GM21367 (cell line): ENCODE data around the gene PPFIA1.

Experiments used
- ATAC-seq: cut with Tn5 transposase; IDR thresholded peaks from one replicate; pipeline ENCODE4 v1.9.1; 2021; ENCODE audit not compliant: unreplicated experiment

The PPFIA1 gene

DNA sequence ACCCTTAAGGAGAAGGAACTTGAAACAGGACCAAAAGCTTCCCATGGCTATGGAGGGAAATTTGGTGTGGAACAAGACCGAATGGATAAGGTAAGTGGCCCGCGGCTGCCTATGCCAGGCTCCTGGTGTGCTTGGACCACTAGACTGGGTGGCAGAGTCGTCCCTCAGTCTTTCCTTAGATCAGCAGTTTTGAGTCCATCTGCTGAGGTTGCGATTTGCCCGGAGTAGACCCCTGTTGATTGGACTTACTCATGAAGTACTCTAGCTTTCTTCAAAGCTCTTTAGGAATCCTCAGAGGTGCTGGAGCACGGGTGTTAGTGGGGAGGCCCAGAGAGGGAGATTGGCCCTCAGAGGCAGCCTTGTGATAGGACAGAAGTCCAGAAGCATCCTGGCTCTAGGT, 139.4 kb downstream of the PPFIA1 start:
- ATAC-seq: no peak

DNA sequence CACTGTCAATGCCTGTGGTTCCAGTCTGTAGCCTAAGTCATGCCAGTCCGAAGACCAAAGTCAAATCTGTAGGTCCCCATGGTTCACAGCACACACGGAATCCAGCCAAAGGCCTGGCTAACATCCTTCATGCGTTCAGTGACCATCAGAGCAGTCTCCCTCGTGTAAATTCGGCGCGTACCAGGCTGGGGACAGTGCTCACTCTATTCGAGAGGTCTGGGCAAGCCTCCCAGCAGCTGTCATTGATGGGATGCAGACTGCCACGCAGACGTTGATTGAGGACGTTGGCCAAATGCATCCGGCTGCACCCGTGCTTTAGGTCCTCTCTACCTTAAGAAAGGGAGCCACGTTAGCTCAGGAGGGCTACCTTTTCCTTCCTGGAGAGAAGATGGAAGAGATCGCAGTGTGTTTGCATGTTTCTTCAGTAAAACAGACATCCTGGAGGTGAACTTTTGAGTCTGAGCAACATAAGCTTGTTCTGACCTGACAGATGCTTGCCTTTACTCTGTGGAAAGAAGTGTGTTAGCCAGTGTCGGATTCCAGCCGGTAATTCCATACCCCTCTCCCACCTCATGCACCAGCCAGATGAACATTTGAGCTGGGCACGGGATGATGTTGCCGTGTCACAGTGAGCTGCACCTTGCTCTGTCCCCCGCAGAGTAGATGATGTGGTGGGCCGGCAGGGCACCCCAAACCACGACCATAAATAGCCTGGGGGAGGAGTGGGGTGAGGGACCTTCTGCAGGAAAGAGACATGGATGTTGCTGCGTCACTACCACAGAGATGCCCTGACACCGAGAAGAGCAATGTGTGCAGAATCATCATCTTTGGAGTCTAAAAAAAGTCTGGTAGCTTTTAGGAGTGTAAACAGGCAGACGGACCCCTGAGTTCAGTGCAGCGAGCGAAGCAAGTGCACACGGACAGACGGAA, 140.1 kb downstream of the PPFIA1 start:
- ATAC-seq: no peak

DNA sequence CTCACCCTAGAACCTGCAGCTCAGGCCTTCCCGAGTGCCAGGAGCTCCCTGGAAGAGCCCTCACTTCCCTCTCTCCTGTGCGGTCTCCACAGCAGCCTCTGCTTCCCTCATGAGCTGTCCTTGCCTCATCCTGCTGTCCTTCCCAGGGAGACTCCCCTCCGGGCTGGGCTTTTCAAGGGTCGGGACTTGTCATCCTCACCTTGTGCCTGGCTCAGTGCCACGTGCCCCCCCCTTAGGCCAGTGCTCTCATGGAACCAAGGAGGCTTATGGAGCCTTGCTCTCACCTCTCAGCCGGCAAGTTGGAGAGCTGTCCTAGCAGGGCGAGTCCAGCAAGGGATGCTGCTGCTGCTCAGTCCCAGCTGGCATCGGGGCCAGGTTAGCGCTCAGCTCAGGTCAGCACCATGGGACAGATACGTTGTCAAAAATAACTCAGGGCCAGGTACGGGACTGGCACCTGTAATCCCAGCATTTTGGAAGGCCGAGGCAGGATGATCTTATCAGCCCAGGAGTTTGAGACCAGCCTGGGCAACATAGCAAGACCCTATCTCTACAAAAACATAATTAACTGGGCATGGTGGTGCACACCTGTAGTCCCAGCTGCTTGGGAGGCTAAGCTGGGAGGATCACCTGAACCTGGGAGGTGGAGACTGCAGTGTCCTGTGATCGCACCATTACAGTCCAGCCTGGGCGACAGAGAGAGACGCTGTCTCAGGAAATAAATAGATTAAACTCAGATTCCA, 141.4 kb downstream of the PPFIA1 start:
- ATAC-seq: no peak

DNA sequence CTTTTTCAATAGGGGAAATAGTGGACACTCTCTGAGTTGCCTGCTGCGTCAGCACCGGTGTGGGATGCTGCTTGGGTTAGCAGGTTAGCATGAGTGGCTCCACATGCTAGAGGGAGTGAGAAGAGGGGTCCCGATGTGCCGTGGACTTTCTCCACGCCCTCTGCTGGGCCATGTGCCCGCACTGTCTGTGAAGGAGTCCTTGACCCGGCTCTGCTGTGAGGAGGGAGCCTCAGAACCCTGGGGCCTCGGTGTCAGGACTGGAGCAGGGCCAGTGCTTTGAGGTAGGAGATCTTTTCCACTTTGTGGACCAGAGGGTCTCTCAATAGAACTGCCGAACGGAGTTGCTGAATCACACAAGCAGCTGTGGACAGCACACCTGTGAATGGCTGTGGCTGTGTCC, 142.7 kb downstream of the PPFIA1 start:
- no peak for ATAC-seq

DNA sequence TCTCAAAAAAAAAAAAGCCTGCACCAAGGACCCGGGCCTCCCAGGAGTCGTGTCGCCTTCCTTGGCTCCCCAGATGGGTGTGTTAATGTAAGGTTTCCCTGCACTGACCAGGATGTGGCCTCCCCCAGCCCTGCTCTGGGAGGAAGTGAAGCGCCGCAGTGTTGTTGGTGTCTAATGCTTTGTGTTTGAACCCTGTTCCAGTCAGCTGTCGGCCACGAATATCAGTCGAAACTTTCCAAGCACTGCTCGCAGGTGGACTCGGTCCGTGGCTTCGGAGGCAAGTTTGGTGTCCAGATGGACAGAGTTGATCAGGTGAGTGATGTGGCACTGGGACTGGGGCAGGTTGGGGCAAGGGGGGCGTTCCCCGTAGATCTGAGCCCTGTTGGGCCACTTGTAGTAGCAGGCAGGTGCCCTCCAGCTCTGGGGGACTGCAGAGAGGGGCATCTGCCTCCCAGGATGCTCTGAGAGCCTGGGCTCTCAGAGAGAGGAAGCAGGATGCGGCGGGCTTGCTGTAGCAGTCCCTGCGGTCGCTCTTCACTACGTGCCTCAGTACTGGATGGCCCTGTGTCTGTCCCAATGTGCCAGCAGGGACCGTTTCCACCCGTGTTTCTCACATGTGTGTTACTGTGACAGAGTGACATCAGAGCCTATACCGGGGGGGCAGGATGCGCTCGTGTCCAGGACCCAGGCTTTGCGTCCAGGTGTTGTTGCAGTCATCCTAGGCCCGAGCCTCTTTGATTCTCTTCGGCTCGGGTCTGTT, 144.0 kb downstream of the PPFIA1 start:
- ATAC-seq: no peak

DNA sequence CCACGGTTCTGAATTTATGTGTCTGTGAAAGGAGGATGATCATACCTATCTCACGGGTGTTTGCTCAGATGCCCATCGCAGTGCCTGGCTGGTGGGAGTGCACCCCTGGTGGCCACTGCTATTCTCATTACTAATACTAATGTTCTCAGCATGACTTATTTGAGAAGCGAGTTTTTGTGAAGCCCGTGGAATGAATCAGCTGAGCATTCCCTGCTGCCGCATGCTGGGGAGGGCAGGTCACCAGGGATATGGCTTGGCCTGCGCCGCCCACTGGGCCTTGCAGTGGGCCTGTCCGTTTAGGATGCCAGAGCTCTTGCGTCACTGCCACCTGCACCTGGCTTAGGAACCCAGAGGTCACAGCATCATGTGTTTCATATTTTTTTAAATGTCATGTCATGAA, 144.7 kb downstream of the PPFIA1 start:
- ATAC-seq: no peak

DNA sequence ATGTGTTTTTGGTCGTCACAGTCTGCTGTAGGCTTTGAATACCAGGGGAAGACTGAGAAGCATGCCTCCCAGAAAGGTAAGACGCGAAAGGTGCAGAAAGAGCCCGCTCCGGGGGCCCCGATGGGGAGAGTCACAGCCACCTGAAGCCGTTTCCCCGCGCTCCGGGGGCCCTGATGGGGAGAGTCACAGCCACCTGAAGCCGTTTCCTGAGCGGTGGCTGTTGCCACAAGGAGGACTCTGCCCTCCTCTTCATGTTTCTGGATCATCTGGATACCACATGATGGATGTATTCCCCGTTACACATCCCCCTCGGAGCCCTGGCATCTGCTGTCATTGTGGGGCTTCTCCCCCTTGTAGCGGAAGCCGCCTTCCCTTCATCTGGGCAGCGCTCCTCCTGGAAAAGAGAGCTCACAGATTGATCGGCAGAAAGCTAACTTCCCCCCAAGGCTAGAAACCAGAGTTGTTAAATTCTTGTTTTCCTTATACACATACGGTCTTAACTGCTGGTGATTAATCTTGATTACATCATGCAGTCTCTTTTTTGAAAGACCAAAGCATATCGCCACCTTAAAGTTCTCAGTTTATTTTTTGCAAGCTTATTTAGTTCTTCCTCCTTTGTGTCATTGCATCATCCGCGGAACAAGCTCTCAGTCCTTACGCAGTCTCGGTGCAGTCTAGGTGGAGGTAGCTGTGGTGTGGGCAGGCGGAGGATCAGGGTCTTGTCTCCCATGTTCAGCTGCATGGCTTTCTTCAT, 145.3 kb downstream of the PPFIA1 start:
- no peak for ATAC-seq

DNA sequence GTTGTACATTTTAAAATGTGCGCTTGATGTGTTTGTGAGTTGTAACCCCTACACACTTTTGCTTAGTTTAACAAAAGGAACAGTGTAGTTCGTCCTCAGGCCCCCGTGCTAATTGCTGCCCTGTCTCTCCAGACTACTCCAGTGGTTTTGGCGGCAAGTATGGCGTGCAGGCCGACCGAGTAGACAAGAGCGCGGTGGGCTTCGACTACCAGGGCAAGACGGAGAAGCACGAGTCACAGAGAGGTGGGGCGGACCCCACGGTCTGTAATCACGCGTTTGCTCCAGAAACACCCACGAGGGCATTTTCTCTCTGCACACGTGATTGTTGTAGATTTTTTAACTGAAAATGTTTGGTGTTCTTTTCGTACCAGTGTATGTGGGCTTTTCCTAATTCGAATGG, 146.4 kb downstream of the PPFIA1 start:
- no peak for ATAC-seq

DNA sequence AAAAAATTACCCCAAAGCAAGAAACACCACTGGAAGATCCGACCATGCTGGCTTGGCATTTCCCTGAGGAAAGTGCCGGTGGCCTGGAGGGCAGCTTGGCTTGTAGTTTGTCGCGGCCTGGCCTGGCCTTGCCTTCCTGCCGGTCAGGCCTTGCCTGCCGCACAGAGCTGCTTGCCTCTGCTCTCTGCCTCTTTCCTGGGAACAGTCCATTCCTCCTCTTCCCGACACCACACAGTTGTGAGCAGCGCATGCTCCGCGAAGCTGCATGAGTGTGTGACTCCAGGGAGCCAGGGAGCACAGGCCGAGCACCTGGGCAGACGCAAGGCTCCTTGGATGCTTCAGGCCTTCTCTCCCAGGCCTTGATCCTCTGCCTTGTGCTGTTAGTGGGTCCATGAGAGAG, 147.6 kb downstream of the PPFIA1 start:
- no peak for ATAC-seq

DNA sequence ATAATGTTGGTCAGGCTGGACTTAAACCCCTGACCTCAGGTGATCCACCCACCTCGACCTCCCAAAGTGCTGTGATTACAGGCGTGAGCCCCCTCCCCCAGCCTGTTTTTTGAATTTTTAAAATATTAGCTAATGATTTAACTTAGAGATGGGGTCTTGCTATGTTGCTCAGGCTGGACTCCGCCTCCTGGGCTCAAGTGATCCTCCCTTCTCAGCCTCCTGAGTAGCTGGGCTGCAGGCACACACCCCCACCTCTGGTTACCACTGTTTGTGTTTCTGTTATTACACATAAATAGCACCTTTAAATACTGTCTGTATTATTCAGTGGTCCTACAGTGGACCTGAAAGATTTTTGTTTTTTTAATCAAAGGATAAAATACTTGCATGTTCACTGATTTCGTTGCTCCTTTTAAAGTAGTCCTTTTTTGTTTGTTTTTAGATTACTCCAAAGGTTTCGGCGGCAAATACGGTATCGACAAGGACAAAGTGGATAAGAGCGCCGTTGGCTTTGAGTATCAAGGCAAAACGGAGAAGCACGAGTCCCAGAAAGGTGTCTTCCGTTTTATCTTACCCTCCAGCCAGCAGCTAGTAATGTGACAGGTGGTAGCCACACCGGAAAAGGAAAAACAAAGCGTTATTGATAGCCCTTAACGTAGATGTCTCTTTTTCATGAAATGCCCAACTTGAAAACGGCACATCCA, 149.0 kb downstream of the PPFIA1 start:
- ATAC-seq: no peak

DNA sequence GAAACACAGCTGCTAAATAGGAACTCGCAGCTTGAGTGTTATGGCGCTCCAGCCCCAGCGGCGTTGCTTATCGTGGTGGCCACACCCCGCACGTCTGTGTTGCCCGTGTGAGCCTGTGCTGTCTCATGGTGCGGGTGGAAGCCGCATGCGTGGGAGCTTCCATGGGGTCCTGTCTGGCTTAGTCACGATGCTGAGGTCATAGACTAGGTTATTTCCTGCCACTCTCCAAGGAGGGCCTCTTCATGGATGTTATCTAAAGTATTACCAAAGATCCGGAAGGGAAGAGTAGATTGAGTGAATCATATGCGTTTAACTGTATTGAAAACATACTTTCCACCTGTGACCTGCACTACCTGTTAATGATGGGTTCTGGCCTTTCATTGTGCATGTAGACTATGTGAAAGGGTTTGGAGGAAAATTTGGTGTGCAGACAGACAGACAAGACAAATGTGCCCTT, 149.5 kb downstream of the PPFIA1 start:
- no peak for ATAC-seq

DNA sequence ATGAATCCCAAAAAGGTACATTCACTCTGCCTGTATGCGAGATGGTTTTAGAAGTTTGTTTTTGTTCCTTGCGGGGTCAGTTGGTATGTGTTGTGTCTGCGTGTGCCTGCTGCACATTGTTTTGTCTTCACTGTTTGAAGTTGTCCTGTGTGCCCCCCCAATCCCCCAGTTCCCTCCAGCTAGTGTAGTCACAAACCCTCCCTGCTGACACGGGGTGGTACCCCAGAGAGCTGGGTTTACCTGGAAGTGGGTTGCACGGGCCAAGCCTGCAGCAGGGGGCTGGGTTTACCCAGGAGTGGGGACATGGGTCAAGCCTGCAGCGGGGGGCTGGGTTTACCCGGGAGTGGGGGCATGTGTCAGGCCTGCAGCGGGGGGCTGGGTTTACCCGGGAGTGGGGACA, 150.0 kb downstream of the PPFIA1 start:
- ATAC-seq: no peak

DNA sequence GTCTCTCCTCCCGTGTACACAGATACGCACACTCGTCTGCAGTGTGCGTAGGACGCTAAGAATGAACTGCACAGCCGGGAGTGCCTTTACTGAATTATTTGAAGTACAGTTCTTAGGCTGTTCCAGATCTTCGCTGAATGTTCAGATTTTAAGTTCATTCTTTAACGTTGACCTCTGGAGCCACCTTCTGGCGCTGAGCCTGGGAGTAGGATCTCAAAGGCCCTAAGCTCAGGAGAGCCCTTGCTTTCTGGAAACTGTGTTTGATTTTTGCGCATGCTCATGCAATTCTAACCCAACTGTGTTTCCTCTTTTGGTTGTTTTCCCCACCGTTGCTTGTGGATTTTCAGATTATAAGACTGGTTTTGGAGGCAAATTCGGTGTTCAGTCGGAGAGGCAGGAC, 150.6 kb downstream of the PPFIA1 start:
- ATAC-seq: no peak

DNA sequence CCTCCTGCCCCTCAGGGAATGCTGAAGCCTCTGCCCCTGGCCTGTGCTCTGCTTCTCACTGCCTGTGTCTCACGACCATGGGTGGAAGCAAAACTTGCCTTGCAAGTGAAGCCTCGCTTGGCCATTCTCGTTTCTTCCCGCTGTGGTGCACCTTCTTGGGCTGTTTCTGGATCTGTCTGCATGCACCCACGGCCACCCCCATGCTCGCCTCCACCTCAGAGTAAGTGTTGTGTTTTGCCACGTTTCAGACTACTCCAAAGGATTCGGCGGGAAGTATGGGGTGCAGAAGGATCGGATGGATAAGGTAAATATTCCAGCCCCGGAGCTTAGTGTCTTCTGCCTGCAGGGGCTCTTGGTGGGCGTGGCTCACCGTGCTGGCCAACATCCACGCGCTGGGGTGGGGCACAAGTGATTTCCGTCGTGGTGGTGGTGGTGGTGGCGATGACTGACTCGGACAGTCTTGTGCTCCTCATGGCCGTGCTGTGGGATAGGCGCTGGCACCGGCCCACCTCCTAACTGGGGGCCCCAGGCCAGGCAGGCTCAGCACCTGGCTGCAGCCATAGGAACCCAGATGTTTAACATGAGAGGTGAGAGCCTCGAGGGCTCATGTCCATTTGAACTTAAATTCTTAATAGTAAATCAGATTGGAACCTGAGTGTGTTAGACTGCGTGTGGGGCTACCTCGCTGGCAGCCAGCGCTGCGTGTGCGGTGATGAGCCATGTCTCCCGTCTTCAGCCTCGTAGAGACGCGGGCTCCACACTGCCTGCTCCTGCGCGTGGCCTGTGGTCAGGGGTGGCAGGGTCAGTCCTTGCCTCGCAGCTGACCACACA, 152.4 kb downstream of the PPFIA1 start:
- ATAC-seq: no peak

DNA sequence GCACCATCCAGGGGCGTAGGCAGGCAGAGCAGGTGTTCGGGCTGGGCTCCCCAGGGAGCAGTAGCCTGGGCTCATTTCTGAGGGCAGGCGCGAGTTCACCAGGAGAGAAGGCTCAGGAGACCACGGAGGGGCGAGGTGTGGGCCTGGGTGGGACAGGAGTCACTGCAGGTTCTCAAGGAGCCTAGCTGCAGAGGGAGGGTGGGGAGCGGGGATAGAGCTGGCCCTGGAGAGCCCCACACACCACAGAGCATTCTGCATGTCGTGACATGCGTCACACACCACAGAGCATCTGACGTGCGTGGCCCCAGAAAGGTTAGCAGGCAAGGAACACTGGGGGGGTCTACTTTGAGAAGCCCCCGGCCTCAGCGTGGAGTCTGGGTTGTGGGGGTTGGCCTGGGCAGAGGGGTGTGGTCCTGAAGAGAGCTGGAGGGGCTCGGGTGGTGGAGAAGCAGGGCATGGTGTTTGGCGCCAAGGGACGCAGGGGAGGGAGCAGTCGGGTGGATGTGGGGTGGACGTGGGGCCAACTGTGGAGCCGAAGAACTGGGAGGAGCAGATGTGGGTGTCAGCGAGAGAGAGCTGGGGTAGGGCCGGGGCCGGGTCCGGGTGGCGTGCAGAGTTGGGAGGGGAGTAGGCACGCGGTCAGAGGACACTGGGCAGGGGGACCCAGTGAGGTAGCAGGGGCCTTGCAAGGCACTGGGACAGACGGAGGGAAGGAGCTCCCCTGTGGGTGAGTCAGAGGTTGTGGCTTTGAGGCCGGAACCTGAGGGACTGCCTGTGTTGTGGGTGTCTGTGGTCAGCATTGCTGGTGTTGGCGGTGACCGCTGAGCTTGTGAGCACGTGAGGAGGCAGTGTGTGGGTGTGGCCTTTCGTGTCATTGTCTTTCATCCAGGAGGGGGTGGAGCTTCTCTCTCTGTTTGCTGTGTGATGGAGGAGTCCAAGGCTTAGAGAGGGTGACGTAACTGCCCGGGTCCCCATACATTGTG, 153.3 kb downstream of the PPFIA1 start:
- ATAC-seq: no peak

DNA sequence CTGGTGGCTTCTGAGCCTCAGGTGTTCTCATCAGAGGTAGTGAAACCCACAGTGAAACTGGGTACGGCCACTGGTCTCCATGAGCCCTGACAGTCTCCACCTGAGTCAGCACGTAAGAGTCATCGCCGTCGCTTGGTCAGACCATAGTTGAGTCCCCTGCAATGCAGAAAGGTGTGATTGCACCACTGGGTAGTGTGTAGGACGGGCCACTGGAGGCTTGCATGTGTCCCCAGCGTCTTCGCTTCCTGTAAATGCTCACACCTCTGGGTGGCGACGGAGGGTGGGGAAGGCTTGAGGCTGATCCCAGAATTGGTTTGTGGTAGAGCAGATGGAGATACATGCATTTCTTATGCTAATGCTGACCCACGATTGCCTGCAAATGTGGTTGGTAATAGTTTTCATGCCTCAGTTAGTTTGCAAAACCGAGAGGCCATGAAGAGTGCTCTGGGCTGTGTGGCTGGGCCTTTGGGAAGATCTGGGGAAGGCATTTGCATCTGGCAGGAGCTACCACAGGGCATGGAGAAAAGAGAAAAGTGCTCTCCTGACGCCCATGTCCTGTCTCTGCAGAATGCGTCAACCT, 154.4 kb downstream of the PPFIA1 start:
- ATAC-seq: no peak

DNA sequence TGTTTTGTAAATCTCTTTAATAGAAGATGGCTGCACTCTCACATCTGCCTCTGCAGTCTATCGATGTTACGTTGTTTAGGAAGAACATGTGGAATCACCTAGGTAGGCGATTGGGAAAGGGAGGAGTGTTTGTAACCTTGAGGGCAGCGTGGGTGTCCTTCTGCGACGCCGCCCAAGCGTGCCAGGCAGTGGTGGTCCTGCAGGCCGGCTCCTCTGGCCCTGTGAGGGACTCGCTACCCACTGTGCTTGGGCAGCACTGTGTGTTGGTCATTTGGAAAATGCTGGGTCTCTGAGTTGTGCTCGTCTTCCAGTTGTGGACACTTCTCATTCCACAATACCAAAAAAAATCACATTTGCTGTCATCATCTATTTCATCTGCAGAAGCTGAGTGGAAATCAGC, 156.9 kb downstream of the PPFIA1 start:
- no peak for ATAC-seq
